ENCODE measurements around the gene PTPRT.

Gene PTPRT

DNA sequence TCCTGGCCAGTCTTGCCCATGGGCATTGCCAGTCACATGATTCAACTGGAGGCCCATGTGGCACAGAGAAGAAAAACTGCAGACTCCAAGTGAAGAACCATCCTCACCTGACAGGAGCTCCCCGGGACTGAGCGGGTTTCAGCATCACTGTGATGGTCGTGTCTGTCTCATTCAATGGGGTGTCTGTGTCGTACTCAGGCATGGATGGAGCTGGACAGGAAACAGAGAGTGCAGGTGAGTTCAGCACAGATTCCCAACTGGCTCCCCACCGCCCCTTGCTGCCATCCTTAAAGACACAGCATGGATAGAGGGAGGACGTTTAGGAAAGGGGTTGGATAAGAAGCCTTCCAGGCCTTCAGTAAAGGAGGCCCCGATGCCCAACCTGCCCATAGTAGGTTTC lies 839.2 kb downstream of the PTPRT start:
- no peak for DNase-seq

DNA sequence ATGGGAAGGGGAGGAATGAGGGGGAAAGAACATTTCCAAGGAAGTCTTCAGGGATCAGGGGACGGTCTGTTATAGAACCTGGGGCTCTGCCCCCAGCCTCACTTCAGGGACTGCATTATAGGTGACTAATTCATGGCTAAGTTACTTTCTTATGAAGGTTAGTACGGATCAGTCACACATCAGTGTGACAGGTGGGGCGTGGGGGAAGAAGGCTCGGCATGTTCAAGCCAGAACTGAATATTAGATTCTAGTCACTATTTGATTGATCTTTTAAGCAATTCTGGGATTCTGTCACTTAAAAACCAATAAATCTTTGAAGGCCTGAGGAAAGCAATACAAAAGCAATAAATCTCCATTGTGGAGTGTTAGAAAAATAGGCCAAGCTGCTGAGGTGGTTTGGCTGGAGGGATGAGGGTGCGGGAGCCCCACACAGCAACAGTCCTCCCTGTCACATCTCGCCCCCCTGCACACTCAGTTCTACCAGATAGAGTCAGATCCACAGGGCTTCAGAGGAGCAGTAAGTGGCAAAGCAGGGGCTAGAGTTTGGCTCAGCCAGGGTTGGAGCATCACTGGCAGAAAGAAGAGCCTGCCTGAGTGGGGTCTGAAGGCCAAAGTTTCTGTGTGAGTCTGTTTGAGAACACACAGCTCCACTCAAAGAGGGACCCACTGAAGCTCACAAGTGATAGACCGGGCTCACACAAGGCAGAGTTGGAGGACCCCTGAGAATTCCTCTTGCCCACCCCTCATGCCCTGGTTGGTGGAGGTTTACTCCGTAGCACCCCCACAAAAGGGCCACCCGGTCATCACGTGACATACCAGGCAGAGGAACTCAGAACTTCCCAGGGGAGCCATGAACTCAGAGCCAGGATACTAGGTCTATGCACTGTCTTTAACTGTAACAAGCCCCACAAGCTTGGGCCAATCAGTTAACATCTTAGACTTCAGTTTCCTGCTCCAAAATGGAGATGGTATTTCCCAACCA lies 843.2 kb downstream of the PTPRT start:
- no peak for DNase-seq

DNA sequence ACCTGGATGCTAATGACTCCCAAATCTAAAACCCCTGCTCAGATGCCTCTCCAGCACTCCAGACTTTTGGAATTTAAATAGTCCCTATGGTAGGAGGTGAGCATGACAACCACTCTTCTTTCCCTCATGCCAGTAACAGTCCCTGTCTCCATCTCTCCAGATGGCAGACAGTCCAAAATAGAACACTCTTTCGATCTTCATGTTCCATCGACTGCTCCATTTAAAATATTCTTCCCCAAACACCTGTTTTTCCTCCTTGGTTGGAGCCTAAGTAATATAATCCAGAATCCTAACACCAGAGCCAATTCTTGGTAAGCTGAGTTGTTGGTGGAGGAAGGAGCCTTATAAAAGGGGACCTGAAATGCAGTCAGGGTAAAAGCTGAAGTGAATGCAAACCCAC lies 848.1 kb downstream of the PTPRT start:
- DNase-seq = no peak

- no peak for DNase-seq
These were observed 849.3 kb downstream of the PTPRT start for GRCh38 chr20:42340368-42340767.

DNA sequence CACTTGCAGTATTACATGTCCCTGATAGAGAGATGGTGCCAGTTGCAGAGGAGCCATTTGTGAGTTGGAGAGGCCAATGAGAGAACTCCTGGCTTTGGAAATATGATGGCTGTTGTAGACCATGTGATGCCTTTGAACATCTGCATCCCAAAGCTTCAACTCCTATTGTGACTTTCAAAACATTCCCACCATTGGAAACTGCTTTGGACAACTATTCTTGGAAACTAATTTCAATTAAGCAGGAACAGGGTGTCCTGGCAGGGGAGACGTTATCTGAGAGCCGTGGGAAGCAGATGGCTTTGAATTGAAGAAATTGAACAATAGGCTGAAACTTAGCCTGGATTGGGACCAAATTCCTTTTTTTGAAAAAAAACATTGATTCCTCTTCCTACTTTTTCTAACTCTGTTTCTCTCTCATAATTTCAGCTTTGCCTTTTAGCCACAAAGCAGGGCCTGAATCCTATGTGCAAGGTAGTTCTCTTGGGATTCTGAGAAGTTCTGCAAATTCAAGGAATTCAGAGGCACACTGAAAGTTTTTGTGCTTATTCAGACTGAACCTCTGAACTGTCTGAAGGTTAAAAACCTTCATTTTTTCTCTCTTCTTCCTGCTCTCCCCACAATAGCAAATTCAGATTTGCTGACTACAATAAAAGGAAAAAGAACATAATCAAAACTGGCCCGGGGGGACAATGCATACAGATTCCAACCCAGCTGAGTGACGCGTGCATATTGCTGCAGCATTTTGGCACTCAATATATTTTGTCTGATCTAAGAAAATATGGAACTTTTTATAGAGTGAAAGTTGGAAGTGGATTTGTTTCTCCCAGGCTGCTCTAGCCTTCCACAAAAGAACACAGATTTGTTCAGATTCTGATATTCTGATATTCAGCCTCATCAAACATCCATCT lies 851.2 kb downstream of the PTPRT start:
- DNase-seq = no peak

DNA sequence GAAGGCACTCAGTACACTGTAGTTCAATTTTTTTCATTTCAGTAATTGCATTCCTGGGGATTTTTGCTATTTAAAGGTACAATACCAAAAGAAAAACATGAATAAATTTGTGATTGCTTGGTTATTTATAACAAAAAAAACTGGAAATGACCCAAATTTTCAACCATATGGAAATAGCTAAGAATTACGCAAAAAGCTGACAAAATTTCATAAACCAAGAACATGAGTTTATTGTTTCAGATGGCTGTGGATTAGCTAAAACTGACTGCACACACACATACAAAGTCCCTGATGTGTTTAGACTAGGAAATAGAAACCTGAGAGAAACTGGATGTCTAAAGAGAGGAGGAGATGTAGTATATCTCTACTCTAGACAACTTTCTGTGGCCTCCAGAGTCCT lies 853.1 kb downstream of the PTPRT start:
- DNase-seq = no peak

- no peak for DNase-seq
These were observed 870.3 kb downstream of the PTPRT start for GRCh38 chr20:42319252-42320013.

DNA sequence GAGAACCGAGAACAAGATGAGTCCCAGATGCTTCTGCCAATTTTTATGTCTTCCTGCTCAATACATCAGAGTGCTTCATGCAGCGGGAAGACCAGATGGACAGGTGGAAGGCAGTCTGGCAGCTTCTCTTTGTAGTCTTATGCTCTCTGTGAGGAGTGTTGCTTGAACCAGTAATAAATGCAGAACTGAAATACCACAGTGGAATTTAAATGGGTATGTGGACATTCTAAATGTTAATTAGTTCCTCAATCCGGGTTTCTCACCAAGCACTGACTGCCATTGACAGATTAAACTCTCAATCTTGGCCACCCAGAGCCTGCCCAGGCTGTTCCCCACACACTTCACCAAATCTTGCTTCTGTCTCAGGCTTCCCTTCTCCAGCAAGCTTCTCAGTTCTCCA lies 876.0 kb downstream of the PTPRT start:
- DNase-seq = no peak

- no peak for DNase-seq
These were observed 880.7 kb downstream of the PTPRT start for GRCh38 chr20:42309050-42309449.

- DNase-seq = no peak
These were observed 881.5 kb downstream of the PTPRT start for GRCh38 chr20:42308171-42308570.

DNA sequence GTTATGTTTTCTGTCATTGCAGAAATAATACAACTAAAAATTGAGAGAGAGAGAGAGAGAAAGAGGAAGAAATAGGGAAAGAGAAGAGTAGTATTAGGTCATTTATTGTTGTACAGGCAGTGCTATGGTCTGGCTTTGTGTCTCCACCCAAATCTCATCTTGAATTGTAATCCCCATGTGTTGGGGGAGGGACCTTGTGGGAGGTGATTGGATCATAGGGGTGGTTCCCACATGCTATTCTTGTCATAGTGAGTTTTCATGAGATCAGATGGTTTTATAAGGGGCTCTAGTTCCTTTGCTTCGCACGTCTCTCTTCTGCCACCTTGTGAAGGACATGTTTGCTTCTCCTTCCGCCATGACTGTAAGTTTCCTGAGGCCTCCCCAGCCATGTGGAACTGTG lies 894.1 kb downstream of the PTPRT start:
- no peak for DNase-seq

DNA sequence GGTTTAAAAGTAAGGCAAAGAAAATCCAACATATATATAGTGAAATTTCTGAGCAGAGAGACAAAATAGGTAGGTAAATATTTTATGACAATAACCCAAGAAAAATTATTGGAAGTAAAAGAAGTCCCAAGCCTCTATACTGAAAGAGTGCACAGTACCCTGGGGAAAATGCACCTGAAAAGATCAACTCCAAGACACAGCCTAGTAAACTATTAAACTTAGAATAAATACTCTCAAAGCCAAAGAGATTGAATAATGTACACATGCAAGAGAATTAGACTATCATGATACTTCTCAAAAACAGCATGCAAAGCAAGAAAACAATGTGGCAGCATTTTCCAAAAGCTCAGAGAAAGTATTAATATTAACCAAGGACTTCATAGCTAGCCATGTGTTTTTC lies 894.7 kb downstream of the PTPRT start:
- DNase-seq = no peak

DNA sequence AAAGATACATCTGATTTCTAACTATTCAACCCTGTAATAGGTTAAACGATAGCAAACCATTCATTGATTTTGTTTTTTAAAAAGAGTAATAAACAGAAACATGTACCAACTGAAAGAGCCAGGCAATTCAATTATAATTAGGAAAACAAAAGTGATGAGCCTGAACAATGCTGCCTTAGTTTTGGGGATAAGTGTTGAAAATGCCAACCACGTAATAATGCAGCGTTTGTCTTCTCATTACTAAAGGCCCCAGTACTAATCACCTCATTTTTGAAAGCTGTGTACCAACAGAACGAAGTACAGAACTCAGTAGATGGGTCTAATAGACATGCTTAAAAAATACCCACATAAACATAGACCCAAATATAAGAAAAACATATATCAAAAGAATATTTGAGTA lies 907.9 kb downstream of the PTPRT start:
- DNase-seq = no peak

DNA sequence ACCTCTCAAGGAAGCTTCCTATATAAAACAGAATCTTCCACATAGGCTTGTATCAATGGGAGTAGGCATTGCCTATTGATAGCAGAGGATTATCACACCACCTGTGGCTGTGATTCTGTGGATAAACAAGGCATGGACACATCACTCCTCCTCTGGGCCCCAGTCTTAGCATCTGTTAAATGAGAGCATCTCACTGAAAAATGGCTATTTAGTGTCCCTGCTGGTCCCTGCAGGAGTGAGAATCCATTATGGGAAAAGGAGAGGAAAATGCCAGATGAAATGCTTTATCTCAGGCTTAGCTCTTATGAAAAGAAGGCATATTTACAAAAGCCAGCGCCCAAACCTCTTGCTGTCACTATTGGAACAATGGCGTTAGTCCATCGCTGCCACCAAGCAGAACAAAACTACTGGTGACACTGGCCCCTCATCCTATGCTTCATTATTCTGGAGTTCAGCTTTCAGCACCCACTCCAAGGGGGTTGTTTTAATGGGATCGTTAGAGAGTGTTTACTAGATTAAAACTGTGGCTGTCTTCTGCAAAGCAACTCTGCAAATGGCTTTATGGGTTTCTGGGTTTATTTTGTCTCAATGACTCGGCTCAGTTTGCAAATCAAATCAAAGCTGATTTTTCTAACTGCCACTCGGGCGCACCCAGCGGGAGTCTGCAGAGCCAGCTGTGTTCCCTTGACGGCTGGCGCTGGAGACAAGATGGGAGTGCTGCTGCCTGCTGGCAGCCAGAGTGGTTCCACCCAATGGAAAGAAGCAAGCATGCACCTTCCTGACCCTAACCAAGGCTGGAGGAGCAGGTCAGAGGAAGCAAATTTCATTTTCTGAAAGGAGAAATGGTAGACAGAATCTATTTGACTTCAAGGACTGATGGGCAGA lies 912.7 kb downstream of the PTPRT start:
- DNase-seq = no peak

GRCh38 chr20:42274986-42275385 lies 914.7 kb downstream of the PTPRT start:
- DNase-seq = no peak

DNA sequence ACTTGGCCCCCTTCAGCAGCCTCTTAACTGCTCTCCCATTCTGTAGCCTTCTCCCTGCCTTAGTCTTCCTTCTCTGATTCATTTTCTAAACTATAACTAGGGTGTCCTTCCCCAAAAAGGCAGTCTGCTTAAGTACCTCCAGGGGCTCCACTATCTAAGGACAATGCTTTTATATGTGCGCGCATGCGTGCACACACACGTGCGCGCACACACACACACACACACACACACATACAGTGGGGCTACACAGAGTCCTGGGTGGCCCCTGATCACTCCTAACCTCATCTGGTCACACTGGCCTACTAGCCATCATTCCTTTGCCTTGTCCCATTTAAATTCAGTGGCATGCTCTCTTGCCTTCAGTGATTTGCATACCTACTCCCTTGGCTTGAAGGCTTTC lies 917.2 kb downstream of the PTPRT start:
- DNase-seq = no peak

DNA sequence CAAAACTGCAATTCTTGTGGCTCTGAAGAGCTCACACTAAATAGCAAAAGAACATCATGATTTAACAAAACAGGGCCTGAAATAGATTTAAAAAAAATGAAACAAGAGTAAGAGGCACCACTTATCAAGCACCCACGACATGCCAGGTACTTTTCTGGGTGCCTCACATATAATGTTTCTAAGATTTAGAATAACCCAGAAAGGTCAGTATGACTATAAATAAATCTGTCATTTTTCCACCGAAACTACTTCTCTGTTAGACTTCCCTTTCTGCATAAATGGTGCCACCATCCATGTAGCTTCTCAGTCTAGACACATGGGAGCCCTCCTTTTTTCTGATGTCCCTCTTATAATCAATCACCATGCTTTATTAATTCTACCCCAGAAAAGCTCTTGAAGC lies 919.2 kb downstream of the PTPRT start:
- no peak for DNase-seq

DNA sequence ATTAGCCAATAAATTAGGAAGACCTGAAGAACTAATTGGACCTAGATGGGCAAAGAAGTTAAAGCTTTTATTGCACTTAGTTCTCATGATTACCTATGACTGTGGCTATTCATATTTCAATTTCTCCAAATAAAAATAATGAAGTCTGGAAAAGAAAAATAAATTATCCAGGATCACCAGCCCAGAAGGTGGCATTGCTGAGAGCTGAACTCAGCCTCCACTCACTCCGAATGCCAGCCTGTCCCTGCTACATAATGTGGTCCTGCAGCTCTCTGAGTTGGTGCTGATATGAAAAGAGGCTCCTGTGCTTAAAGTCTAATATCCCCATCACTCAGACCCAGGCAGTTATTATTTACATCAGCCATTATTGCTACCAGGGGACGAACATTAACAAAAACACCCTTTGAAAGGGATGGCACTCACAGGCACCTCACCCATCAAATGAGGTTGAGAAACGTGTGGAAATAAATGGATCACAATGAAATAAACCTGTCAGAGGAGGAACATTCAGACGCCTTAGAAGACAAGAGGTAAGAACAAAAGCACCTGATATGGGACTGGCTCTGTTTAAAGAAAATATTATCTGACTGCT lies 921.8 kb downstream of the PTPRT start:
- no peak for DNase-seq

GRCh38 chr20:42261766-42262270 lies 927.9 kb downstream of the PTPRT start:
- DNase-seq = no peak

DNA sequence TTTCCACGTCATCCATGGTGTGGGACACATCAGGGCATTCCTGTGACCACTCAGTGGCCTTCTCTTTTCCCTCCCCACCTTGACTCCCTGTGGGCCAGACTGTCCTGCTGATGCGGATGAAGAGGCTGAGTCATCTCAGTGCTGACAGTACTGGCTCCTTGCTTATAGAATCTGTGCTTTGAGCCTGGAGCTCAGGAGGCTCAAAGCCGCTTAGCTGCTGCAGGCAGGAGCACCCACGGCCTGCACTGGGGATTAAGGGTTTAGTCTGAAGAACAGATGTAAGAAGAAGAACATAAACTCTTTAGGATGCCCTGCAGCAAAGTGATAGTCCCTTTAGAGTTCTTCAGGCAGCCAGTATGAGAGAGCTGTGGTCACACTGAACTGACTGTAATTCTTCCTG lies 929.5 kb downstream of the PTPRT start:
- no peak for DNase-seq

DNA sequence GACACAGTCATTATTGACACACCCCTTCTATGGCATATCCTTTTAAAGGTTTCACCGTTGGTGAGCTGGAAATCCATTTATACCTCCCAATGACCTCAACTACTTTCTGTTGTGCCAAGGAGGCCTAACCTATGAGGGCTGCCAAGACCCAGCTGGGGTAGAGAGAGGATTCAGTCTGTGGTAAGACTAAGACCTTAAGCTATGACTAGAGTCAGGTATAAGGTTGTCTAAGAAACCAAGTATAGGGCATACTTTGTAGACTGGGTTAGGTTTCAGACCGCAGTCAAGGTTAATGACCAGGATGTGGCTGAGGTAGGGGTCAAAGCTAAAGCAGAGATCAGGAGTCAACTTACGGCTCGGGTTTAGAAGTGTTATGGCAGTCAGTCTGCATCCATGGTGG lies 930.3 kb downstream of the PTPRT start:
- DNase-seq = no peak

All from stimulated activated CD4-positive, alpha-beta T cell treated with anti-CD3 and anti-CD28 coated beads, Interleukin-2, amount 100 ng/mL, for 24 hours (primary cell).